Measurements from ENCODE around the gene UNC5C.

UNC5C gene

DNA sequence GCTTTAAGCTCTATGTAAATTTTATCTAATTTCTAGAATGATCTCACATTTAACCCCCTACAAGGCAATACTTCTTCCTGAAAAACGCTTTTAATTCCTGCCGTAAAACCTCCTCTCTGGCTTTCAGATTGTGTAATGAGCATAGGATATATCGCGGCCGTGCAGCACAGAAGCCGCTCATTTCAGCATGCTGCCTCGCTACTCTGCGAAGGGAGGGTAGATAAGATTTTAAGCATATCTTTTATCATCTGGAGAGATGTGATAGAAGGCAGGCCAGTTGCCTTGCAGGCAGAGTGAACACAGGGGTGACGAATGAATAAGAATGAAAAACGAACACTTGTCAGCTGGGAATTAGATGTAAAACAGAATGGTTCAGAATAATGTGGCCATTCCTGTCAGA, 265.5 kb downstream of the UNC5C start:
- no peak for DNase-seq (ENCODE audit: extremely low read depth, low read depth)
- H3K4me3 ChIP-seq (replicated peaks; ENCODE audit: low read depth, low read length): no peak overlapping the region
- TF ChIP-seq, protein P1, sequence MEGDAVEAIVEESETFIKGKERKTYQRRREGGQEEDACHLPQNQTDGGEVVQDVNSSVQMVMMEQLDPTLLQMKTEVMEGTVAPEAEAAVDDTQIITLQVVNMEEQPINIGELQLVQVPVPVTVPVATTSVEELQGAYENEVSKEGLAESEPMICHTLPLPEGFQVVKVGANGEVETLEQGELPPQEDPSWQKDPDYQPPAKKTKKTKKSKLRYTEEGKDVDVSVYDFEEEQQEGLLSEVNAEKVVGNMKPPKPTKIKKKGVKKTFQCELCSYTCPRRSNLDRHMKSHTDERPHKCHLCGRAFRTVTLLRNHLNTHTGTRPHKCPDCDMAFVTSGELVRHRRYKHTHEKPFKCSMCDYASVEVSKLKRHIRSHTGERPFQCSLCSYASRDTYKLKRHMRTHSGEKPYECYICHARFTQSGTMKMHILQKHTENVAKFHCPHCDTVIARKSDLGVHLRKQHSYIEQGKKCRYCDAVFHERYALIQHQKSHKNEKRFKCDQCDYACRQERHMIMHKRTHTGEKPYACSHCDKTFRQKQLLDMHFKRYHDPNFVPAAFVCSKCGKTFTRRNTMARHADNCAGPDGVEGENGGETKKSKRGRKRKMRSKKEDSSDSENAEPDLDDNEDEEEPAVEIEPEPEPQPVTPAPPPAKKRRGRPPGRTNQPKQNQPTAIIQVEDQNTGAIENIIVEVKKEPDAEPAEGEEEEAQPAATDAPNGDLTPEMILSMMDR (IDR thresholded peaks at IDR 0.05; ENCODE audit: low read depth, low read length, missing control alignments): no peak

DNA sequence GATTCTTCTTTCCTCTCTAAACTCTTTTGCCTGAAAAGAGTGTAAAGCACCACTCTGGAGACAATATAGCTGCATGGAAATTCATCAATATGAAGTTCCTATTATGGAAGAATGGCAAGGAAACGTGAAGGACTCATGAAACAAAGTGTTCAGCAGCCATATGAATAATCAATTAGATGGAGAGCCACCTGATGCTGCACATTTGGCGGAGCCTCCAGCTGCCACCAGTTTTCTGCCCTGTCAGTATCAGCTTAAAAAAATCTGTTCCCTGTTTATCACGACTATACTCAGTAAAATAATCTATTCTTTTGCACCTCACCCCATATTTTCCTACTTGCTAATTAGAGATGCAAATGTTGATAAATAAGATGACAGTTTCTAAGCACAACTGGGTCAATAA, 276.0 kb downstream of the UNC5C start:
- TF ChIP-seq, protein P1 (IDR thresholded peaks at IDR 0.05; ENCODE audit: low read depth, low read length, missing control alignments): no peak
- H3K4me3 ChIP-seq (replicated peaks; ENCODE audit: low read depth, low read length): no peak overlapping the region
- DNase-seq (ENCODE audit: extremely low read depth, low read depth): no peak

DNA sequence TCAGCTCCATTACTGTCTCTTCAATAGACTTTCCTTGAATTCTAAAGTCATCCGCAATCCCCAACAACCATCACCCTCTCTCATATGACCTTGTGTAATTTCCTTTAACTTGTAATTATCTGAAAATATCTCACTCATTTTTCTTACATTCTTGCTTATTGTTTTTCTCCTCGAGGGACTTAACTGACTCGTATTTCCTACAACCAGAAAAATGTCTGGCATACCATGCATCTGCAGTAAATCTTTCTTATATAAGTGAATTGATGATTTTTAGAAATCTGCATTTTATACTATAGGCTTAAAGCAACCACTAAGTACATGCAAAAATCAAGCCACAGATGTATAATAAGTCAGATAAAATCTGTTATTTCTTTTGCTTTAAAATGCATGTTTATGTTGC, 276.7 kb downstream of the UNC5C start:
- no peak overlapping the region for H3K4me3 ChIP-seq (replicated peaks; ENCODE audit: low read depth, low read length)
- TF ChIP-seq, protein P1 (IDR thresholded peaks at IDR 0.05; ENCODE audit: low read depth, low read length, missing control alignments): no peak
- DNase-seq (ENCODE audit: extremely low read depth, low read depth): no peak

DNA sequence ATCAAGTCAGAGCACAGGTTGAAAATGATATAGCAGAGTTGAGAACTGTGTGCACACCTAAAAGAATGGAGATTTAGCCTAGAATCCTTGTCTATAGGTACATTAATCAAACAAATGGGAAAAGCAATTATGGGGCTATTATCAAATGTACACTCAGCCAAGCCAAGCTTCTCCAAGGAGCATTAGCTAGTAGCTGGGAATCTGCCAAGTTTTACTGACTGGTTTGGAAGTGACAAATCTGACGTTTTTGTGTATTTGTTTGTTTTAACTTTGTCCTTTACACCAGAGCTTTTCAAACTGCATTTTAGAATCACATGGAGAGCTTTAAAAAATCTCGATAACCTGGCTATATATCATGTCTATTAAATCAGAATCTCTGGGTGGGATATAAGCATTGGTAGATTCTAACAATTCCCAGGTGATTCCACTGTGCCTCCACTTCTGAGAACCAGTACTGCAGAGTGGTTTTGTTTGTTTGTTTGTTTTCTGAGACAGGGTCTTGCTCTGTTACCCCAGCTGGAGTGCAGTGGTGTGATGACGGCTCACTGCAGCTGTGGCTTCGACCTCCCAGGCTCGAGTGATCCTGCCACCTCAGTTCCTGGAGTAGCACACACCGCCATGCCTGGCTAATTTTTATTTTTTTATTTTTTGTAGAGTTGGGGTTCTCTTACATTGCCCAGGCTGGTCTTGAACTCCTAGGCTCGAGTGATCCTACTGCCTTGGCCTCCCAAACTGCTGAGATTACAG, 279.8 kb downstream of the UNC5C start:
- TF ChIP-seq, protein P1 (IDR thresholded peaks at IDR 0.05; ENCODE audit: low read depth, low read length, missing control alignments): no peak
- H3K4me3 ChIP-seq (replicated peaks; ENCODE audit: low read depth, low read length): no peak overlapping the region
- no peak for DNase-seq (ENCODE audit: extremely low read depth, low read depth)

DNA sequence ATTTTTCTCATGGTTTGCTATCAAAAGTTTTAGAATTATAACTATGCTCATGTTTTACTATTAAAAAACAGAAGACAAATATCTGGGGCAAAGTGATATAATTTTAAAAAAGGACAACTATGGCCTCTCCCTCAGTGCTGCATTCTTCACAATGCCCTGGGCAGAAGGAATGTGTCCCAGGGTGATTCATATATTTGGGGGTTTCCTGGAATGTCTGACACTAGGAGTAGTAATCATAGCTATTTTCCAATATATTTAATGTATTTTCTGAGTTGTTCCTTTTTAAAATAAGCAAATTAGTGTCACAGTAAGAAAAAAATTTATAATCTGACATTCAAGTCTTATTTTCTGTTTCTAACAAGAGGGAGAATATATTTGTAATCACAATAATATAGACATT, 281.7 kb downstream of the UNC5C start:
- DNase-seq (ENCODE audit: extremely low read depth, low read depth): no peak
- H3K4me3 ChIP-seq (replicated peaks; ENCODE audit: low read depth, low read length): no peak overlapping the region
- TF ChIP-seq, protein P1 (IDR thresholded peaks at IDR 0.05; ENCODE audit: low read depth, low read length, missing control alignments): no peak

DNA sequence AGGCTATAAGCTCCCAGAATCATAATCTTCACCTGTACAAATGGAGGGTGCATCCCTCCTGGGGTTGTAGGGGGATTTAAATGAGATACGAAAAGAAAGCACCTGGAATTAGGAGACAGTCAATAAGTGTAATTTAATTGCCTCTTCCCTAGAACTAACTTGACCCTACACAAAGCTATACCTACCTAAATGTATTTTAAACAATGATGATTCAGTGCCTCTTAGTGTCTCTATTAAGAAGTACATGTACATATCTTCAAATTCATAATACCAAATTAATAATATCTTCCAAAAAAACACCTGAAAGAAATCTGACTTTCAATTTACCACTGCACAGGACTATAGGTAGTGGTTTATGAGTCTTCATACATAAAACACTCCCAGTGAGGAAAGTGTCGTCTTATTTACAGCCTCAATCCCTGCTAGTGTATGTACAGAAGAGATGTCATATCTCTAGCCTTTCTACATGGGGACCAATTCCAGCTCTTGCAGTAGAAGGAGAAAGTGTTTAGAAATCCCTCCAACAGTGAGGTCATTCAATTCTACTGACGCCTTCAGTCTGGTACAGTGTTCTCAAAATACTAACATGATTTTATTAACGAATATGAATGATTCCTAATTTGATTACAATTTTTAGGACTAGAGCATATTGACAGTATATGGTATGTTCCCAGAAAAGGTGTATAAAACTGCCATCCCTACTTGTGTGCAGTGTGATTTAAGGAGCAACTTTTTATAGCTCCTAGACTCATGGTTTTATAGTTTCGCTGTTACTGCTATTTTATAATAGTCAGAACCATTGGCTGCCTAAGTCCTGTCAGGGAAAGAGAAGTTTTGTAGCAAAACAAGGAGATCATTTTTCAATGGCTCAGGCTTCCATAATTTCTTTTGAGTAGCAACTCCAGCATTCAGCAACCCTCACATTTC, 282.7 kb downstream of the UNC5C start:
- TF ChIP-seq, protein P1 (IDR thresholded peaks at IDR 0.05; ENCODE audit: low read depth, low read length, missing control alignments): no peak
- DNase-seq (ENCODE audit: extremely low read depth, low read depth): no peak
- H3K4me3 ChIP-seq (replicated peaks; ENCODE audit: low read depth, low read length): no peak overlapping the region
